ENCODE results near the gene SCEL.

The SCEL gene

GRCh38 chr13:77519808-77520207 lies 15.7 kb upstream of the SCEL start:
- H3K4me3 ChIP-seq (ENCODE audit: control insufficient read depth, low read depth, low read length): no peak overlapping the region
- TF ChIP-seq, protein P1, sequence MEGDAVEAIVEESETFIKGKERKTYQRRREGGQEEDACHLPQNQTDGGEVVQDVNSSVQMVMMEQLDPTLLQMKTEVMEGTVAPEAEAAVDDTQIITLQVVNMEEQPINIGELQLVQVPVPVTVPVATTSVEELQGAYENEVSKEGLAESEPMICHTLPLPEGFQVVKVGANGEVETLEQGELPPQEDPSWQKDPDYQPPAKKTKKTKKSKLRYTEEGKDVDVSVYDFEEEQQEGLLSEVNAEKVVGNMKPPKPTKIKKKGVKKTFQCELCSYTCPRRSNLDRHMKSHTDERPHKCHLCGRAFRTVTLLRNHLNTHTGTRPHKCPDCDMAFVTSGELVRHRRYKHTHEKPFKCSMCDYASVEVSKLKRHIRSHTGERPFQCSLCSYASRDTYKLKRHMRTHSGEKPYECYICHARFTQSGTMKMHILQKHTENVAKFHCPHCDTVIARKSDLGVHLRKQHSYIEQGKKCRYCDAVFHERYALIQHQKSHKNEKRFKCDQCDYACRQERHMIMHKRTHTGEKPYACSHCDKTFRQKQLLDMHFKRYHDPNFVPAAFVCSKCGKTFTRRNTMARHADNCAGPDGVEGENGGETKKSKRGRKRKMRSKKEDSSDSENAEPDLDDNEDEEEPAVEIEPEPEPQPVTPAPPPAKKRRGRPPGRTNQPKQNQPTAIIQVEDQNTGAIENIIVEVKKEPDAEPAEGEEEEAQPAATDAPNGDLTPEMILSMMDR (IDR thresholded peaks at IDR 0.05; ENCODE audit: control insufficient read depth, insufficient read depth, low read depth, low read length, missing control alignments): no peak
- DNase-seq (ENCODE audit: low read depth): no peak

DNA sequence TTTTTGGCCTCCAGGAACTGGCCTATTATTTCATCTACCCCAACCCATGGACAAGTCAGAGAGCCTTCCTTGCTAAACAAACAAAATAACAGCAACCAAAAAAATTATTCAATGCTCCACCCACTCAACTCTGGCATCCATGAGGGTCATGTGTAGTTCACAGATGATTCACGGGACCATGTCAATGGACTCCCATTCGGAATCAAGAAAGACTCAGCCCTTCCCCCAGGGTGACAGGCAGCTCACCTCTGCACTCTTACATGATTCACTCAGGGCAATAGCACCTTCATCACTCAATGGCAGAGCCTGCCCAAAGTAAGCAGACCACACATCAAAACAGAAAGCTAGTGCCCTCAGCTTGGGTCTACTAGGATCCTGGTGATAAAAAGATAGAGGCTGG lies 14.3 kb upstream of the SCEL start:
- TF ChIP-seq, protein P1 (IDR thresholded peaks at IDR 0.05; ENCODE audit: control insufficient read depth, insufficient read depth, low read depth, low read length, missing control alignments): no peak
- DNase-seq (ENCODE audit: low read depth): no peak
- no peak overlapping the region for H3K4me3 ChIP-seq (ENCODE audit: control insufficient read depth, low read depth, low read length)

DNA sequence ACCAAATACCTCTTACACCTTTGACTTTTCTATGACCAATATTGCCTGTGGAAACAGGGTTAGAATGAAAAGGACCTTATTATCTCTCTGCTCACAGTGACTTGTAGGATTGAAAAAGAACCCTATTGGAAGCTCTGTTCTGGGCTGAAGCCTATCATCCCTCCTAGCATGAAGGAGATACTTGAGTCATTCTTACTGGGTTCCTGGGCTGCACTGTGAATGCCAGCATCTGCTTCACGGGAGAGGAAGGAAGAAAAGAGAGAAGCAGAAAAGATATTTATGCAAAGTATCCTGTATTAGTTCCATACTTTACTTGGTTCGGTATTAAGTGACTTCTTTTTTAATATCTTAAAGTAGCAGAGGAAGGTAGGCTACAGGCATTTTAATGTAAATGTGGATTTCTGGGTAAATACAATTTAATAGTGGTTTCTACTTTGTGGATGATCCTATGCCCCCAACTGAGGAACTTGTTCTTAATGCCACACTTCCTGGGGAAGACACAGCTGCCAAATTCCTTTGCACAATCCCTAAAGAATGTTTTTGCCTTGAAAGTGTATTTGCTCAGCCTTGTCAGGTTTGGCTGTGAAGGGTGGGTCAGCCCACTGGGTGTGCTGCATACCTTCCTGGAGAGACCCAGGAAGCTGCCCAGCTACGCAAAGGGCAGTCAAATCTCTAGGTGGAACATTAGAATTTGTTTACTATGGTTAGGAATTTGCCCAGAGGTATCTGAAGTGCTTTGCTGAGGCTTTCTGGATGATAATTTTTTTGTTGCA lies 13.7 kb upstream of the SCEL start:
- no peak for DNase-seq (ENCODE audit: low read depth)
- no peak overlapping the region for H3K4me3 ChIP-seq (ENCODE audit: control insufficient read depth, low read depth, low read length)
- TF ChIP-seq, protein P1 (IDR thresholded peaks at IDR 0.05; ENCODE audit: control insufficient read depth, insufficient read depth, low read depth, low read length, missing control alignments): no peak

GRCh38 chr13:77522444-77522843 lies 13.1 kb upstream of the SCEL start:
- DNase-seq (ENCODE audit: low read depth): no peak
- TF ChIP-seq, protein P1 (IDR thresholded peaks at IDR 0.05; ENCODE audit: control insufficient read depth, insufficient read depth, low read depth, low read length, missing control alignments): no peak
- H3K4me3 ChIP-seq (ENCODE audit: control insufficient read depth, low read depth, low read length): no peak overlapping the region

- TF ChIP-seq, protein P1 (IDR thresholded peaks at IDR 0.05; ENCODE audit: control insufficient read depth, insufficient read depth, low read depth, low read length, missing control alignments): no peak
- no peak for DNase-seq (ENCODE audit: low read depth)
- no peak overlapping the region for H3K4me3 ChIP-seq (ENCODE audit: control insufficient read depth, low read depth, low read length)
Measured at GRCh38 chr13:77523386-77523785, 12.1 kb upstream of the SCEL start.

- TF ChIP-seq, protein P1 (IDR thresholded peaks at IDR 0.05; ENCODE audit: control insufficient read depth, insufficient read depth, low read depth, low read length, missing control alignments): no peak
- DNase-seq (ENCODE audit: low read depth): no peak
- no peak overlapping the region for H3K4me3 ChIP-seq (ENCODE audit: control insufficient read depth, low read depth, low read length)
Measured at GRCh38 chr13:77523834-77524728, 11.4 kb upstream of the SCEL start.

All from AG09309 (cell line).